OCI-LY1 (cell line): ENCODE measurements around the gene WDR45.

Source experiments
- H2AFZ ChIP-seq: fragments of 200-600 bp; sonication (generic), shearing (Covaris generic); 2 replicates; pipeline ENCODE4 v1.6.0; 2014; ENCODE audit warnings: antibody characterized with exemption, mild to moderate bottlenecking, low read length
- H3F3A ChIP-seq: fragments of 200-600 bp; sonication (generic), shearing (Covaris generic); 2 replicates; pipeline ENCODE4 v1.6.0; 2014; ENCODE audit warnings: mild to moderate bottlenecking, antibody characterized with exemption, low read length, moderate library complexity; ENCODE audit not compliant: insufficient read depth
- H3K27ac ChIP-seq: fragments of 200-600 bp; sonication (generic); 2 replicates; pipeline ENCODE4 v1.5.1; 2014; ENCODE audit warnings: low read length, mixed run types, mild to moderate bottlenecking, low read depth; ENCODE audit not compliant: poor library complexity, severe bottlenecking
- H3K27me3 ChIP-seq: fragments of 200-600 bp; sonication (generic); 2 replicates; pipeline ENCODE4 v1.6.0; 2014; ENCODE audit warnings: antibody characterized with exemption, mild to moderate bottlenecking, low read length, moderate library complexity; ENCODE audit not compliant: insufficient read depth
- H3K36me3 ChIP-seq: fragments of 200-600 bp; sonication (generic); 2 replicates; pipeline ENCODE4 v1.6.1; 2014; ENCODE audit warnings: mild to moderate bottlenecking, antibody characterized with exemption, low read length, moderate library complexity, mixed read lengths; ENCODE audit not compliant: insufficient read depth
- H3K4me1 ChIP-seq: fragments of 200-600 bp; sonication (generic); 2 replicates; pipeline ENCODE4 v1.5.1; 2014; ENCODE audit warnings: mild to moderate bottlenecking, low read length, moderate library complexity; ENCODE audit not compliant: insufficient read depth, severe bottlenecking
- H3K4me2 ChIP-seq: fragments of 200-600 bp; sonication (generic), shearing (Covaris generic); 2 replicates; pipeline ENCODE4 v1.6.1; 2014; ENCODE audit warnings: low read length
- H3K4me3 ChIP-seq: fragments of 200-600 bp; sonication (generic); 2 replicates; pipeline ENCODE4 v1.5.1; 2014; ENCODE audit warnings: low read length, low read depth, mild to moderate bottlenecking, mixed read lengths; ENCODE audit not compliant: poor library complexity, severe bottlenecking
- H3K79me2 ChIP-seq: fragments of 200-600 bp; shearing (Covaris generic); 2 replicates; pipeline ENCODE4 v1.6.1; 2016; ENCODE audit warnings: mixed run types, low read length, mixed read lengths; ENCODE audit not compliant: insufficient read depth
- H3K9ac ChIP-seq: fragments of 200-600 bp; sonication (generic), shearing (Covaris generic); 2 replicates; pipeline ENCODE4 v1.6.1; 2014; ENCODE audit warnings: mild to moderate bottlenecking, low read length, mixed read lengths
- H3K9me2 ChIP-seq: fragments of 200-600 bp; sonication (generic), shearing (Covaris generic); 2 replicates; pipeline ENCODE4 v1.6.1; 2014; ENCODE audit warnings: low read depth, mild to moderate bottlenecking, low read length, mixed read lengths
- H3K9me3 ChIP-seq: fragments of 200-600 bp; shearing (Covaris generic); 2 replicates; pipeline ENCODE4 v1.6.1; 2014; ENCODE audit warnings: low read length, mixed read lengths
- H4K20me1 ChIP-seq: fragments of 200-600 bp; sonication (generic), shearing (Covaris generic); 2 replicates; pipeline ENCODE4 v1.6.0; 2016; ENCODE audit warnings: mild to moderate bottlenecking, low read length; ENCODE audit not compliant: insufficient read depth
- EZH2 ChIP-seq: fragments of 200-600 bp; sonication (generic), shearing (Covaris generic); IDR thresholded peaks from 2 replicates; pipeline ENCODE4 v1.8.0; 2017; ENCODE audit warnings: borderline replicate concordance, mixed run types, mild to moderate bottlenecking, antibody characterized with exemption, low read length, moderate library complexity, mixed read lengths
- TF ChIP-seq, protein P1 (sequence below): fragments of 200-600 bp; sonication (generic), shearing (Covaris generic); IDR thresholded peaks from 2 replicates; pipeline ENCODE4 v1.5.1; 2017; ENCODE audit warnings: mild to moderate bottlenecking, antibody characterized with exemption, low read length, moderate library complexity, mixed read lengths

WDR45 gene

DNA sequence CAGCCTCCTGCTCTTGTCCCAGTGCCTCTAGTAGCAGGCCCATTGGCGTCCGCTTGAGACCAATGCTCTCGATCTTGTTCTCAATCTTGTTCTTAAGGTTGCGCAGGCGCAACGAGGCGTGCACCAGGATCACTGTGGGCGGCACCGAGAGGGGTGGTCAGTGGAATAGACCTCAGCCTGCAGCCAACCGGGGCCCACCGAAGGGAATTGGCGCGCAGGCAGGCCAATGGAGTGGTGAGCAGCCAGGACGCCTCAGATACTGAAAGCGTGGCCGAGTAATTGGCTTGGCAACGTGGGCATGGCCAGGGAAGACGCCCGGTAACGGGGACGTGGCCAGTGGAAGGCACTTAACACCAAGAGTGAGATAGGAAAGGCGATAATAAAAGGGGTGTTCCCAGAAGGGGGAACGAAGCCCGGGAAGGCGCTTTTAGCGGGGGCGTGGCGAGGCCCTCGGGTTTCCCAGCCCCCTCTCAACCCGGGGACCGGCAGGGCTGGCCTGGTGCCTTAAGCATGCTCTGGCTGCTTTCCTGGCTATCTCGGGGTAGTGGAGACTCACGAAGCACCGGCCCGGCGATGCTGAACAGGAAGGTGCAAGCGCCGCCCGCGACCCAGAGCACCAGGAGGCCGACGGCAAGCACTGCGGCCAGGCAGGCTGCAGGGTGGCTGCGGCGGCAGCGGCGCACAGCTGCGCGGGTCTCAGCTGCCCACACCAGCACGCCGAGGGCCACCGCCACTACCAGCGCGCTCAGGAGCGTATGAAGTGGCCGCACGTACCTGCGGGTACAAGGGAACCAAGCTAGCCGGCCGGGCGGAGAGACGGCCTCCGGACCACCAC, 7.6 kb downstream of the WDR45 start:
- Histone ChIP-seq H3K9ac (no peak overlapping the region), H3K79me2 (no peaks in the 10 kb centered on the region; the same call in 1 of the 2 replicates), H3K27ac (no peak overlapping the region), H3K36me3 (peaks cover 3% of the 10 kb centered on the region; the same call in 1 of the 2 replicates), H3K4me2 (no peak overlapping the region), H2AFZ (no peak overlapping the region), H3K4me1 (peaks cover 17% of the 10 kb centered on the region), H3K9me3 (no peaks in the 10 kb centered on the region), H3F3A (no peaks in the 10 kb centered on the region), H4K20me1 (no peaks in the 10 kb centered on the region), H3K9me2 (no peaks in the 10 kb centered on the region), H3K4me3 (no peak overlapping the region), H3K27me3 (no peaks in the 10 kb centered on the region)
- no peak for TF ChIP-seq EZH2
- TF ChIP-seq, protein P1, sequence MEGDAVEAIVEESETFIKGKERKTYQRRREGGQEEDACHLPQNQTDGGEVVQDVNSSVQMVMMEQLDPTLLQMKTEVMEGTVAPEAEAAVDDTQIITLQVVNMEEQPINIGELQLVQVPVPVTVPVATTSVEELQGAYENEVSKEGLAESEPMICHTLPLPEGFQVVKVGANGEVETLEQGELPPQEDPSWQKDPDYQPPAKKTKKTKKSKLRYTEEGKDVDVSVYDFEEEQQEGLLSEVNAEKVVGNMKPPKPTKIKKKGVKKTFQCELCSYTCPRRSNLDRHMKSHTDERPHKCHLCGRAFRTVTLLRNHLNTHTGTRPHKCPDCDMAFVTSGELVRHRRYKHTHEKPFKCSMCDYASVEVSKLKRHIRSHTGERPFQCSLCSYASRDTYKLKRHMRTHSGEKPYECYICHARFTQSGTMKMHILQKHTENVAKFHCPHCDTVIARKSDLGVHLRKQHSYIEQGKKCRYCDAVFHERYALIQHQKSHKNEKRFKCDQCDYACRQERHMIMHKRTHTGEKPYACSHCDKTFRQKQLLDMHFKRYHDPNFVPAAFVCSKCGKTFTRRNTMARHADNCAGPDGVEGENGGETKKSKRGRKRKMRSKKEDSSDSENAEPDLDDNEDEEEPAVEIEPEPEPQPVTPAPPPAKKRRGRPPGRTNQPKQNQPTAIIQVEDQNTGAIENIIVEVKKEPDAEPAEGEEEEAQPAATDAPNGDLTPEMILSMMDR = no peak

DNA sequence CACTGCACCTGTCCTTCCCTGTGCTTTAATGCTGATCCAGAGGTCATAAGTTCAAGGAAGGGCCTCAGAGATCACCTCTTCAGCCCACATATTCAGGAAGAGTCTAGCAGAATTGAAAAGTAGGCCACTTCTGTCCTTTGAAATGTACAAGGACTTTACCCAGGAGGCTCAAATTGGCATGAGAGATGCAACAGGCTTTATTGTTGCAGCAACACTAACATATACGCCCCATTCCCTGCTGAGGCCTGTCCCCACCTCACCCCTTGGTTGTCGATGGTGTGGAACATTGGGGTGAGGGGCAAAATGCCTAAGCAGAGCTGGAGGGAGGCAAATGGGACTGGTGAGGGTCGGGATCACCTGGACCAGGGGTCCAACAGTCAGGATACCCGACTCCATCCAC, 8.7 kb downstream of the WDR45 start:
- Histone ChIP-seq H3K27me3 (no peaks in the 10 kb centered on the region), H3K79me2 (no peaks in the 10 kb centered on the region; the same call in 1 of the 2 replicates), H3K4me2 (no peak overlapping the region), H2AFZ (no peak overlapping the region), H3K9me3 (no peaks in the 10 kb centered on the region), H3K9ac (no peak overlapping the region), H3K4me1 (peaks cover 17% of the 10 kb centered on the region), H3K36me3 (0 out of 2 replicates have a peak, but pooled peaks cover 3% of the 10 kb centered on the region), H3K27ac (no peak overlapping the region), H3K9me2 (no peaks in the 10 kb centered on the region), H4K20me1 (no peaks in the 10 kb centered on the region), H3F3A (no peaks in the 10 kb centered on the region), H3K4me3 (no peak overlapping the region)
- no peak for TF ChIP-seq EZH2

DNA sequence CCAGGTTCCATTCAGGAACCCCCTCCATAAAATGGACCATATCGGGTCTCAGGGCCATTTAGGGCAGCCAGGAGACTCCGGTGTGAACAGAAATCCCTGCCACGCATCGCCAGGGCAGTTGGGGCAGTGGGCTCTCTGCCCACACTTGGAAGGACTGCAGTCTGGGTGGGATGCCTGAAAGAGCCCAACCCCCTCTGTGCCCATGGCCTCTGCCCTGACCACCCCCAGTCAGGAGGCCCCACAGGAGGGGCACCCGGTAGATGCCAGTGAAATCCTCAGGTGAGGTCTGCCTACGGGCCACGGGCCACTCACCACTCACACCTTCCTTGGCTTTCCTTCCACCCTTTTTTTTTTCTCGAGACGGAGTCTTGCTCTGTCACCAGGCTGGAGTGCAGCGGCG, 10.6 kb downstream of the WDR45 start:
- no peak overlapping the region for H3K4me3 ChIP-seq
- no peaks in the 10 kb centered on the region; the same call in 1 of the 2 replicates for H3K79me2 ChIP-seq
- H3K9me2 ChIP-seq = no peaks in the 10 kb centered on the region
- no peak overlapping the region for H3K27ac ChIP-seq
- no peak overlapping the region for H3K9ac ChIP-seq
- no peaks in the 10 kb centered on the region for H3K27me3 ChIP-seq
- H3K4me2 ChIP-seq = no peak overlapping the region
- TF ChIP-seq, protein P1 = no peak
- TF ChIP-seq EZH2 = no peak
- H2AFZ ChIP-seq = no peak overlapping the region
- H3K9me3 ChIP-seq = no peaks in the 10 kb centered on the region
- H4K20me1 ChIP-seq = no peaks in the 10 kb centered on the region
- H3F3A ChIP-seq = no peaks in the 10 kb centered on the region
- peaks cover 12% of the 10 kb centered on the region for H3K4me1 ChIP-seq
- 0 out of 2 replicates have a peak, but pooled peaks cover 3% of the 10 kb centered on the region for H3K36me3 ChIP-seq
